GM21528 (cell line): ENCODE results near the gene NEK8.
"Not testable (repeated sequence)": the region's sequence is repeated elsewhere in the genome, so short reads cannot be mapped to it uniquely, and the experiment has no call there.

Experiments used
- ATAC-seq: cut with Tn5 transposase; IDR thresholded peaks from one replicate; pipeline ENCODE4 v1.9.1; 2021; ENCODE audit warnings: mild to moderate bottlenecking, moderate library complexity; ENCODE audit not compliant: unreplicated experiment, low FRiP score

The NEK8 gene

DNA sequence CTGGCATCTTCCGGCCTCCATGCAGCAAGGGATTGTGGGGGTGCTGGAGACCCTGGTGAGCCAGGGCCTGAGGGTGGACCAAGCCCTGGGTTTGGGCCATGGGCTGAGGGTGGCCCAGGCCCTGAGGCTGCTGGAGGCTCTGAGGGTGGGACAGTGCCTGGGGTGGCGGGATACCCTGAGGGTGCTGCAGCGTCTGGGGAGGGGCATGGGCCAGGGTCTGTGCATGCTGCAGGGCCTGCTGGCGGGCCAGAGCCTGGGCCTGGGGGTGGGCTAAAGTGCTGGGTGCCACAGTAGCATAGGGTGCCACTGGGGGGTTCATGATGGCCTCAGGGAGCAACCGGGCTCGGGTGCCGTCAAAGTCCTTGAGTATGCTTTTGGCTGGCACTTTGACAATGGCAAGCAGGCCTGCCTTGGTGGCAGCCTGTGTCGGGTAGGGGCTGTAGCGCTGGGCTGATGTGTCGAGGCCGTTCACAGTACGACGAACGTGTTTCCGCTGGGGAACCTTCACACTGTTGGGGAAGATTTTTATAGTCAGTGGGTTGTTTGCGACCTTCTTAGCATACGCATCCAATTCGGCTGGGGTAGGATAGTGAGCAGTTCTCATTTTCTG is 30.8 kb downstream of the NEK8 start:
- no peak for ATAC-seq

GRCh38 chr17:28760601-28761562 is 32.3 kb downstream of the NEK8 start:
- no peak for ATAC-seq

GRCh38 chr17:28763137-28763799 is 34.7 kb downstream of the NEK8 start:
- ATAC-seq, result no peak

DNA sequence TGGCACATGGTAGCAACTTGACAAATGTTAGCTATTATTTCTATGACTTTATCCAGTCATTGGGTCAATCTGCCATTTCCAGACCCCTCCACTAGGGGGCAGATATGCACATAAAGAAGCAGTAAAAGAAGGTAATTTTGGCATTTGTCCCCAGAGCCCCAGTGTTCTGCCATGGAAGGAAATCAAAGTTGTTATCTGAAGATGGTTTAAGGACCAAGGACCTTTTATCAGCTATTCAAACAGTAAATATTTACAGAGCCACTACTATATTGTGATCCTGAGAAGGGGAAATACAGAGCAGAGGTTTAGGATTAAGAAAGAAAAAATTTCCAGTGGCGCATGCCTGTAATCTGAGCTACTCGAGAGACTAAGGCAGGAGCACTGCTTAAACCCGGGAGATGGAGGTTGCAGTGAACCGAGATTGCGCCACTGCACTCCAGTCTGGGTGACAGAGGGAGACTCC is 35.2 kb downstream of the NEK8 start:
- ATAC-seq, result no peak

- no peak for ATAC-seq
Measured at GRCh38 chr17:28765038-28765437, 36.5 kb downstream of the NEK8 start.

GRCh38 chr17:28773736-28774135 is 45.1 kb downstream of the NEK8 start:
- ATAC-seq, result no peak

- ATAC-seq, result no peak
Measured at GRCh38 chr17:28774206-28774605, 45.6 kb downstream of the NEK8 start.

DNA sequence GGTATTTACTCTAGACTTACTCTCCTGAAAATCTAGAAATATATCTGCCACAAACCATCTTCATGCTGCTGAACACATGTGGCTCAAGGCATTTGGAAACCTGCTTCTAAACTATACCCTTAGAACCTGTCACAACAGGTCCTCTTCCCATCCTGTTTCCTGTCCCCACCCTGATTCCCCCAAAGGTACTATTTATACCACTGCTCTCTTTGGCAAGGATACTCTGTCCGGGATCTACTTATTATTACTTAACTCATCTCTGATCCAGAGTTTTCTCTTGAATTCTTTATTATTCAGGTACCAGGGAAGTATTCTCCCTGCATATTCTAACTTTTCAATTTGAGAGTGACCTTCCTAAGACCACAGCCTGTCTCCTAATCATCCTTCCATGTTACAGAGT is 48.6 kb downstream of the NEK8 start:
- no peak for ATAC-seq

GRCh38 chr17:28779601-28780000 is 51.0 kb downstream of the NEK8 start:
- ATAC-seq, result not testable (repeated sequence)

DNA sequence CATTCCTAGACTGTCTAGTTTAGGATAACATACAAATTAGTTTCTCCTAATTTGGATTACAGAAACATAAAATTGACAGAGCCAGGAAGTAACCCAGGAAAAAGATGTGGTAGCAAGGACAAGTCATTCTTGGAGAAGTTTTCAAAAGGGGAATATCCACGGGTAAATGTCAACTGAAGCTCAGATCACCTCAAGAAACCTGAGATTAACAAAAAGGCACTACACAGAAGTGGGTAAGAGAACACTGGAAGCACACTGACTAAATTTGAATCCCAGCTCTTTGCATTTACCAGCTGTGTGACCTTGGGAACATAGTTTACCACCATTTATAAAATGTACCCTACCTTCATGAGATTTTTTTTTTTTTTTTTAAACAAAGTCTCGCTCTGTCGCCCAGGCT is 54.6 kb downstream of the NEK8 start:
- ATAC-seq, result no peak

- no peak for ATAC-seq
Measured at GRCh38 chr17:28788100-28788499, 59.5 kb downstream of the NEK8 start.
